Activated CD4-positive, alpha-beta T cell treated with anti-CD3 and anti-CD28 coated beads for 36 hours (primary cell): ENCODE data around the gene CCDC8. TPM values are rescaled to one million over a fixed set of nuclear protein-coding genes. Genes with fewer than 3 reads are reported as not detected.
A peak's percentile ranks its signal among the peaks of the same experiment; 100 is the strongest.
"Not testable (repeated sequence)": the region's sequence is repeated elsewhere in the genome, so short reads cannot be mapped to it uniquely, and the experiment has no call there.

Experiments
- ATAC-seq: fragments of 200-7000 bp; cut with Tn5 transposase; one replicate; pipeline ENCODE4 v1.10.0; 2021; ENCODE audit warnings: mild to moderate bottlenecking, moderate library complexity
- CTCF ChIA-PET: fragments of 350-600 bp; sonication (Branson Sonifier 250); formaldehyde crosslinking; loops from one replicate; lab custom pipeline; 2021; ENCODE audit warnings: antibody characterized with exemption; lab: Charles Lee
- POLR2A ChIA-PET: fragments of 350-600 bp; sonication (Branson Sonifier 250); formaldehyde crosslinking; loops from one replicate; lab custom pipeline; 2021; ENCODE audit warnings: antibody characterized with exemption, inconsistent platforms; lab: Charles Lee
- DNase-seq: peaks from one replicate; pipeline ENCODE4 v3.0.0-alpha.2; 2020
- H3K27ac Mint-ChIP-seq: one replicate; pipeline ENCODE4 v1.8.0; 2021; ENCODE audit warnings: mixed read lengths
- H3K27me3 Mint-ChIP-seq: one replicate; pipeline ENCODE4 v1.8.0; 2021; ENCODE audit warnings: mixed read lengths
- H3K36me3 Mint-ChIP-seq: one replicate; pipeline ENCODE4 v1.8.0; 2021; ENCODE audit warnings: low read depth, mixed read lengths
- H3K4me1 Mint-ChIP-seq: one replicate; pipeline ENCODE4 v1.8.0; 2021; ENCODE audit warnings: mixed read lengths
- H3K4me3 Mint-ChIP-seq: one replicate; pipeline ENCODE4 v1.8.0; 2021; ENCODE audit warnings: mild to moderate bottlenecking, moderate library complexity, mixed read lengths
- H3K9me3 Mint-ChIP-seq: one replicate; pipeline ENCODE4 v1.8.0; 2021; ENCODE audit warnings: low read depth, mixed read lengths
- intact Hi-C, 2 experiments: fragments of 100-400 bp; cut with DNase I in 1 of 2; cut with micrococcal nuclease in 1 of 2; formaldehyde crosslinking; loops; one replicate each; pipeline versions ENCODE4 v1.14.2 to v1.15.1; 2022 to 2024; cut with DNase I, micrococcal nuclease
- total RNA-seq, 2 experiments: library from RNA; stranded (reverse); gene quantifications; one replicate each; pipeline ENCODE4 v1.2.3, GENCODE V29; 2021

CCDC8 gene
- total RNA-seq, 2 experiments from 2014 or later = not detected

GRCh38 chr19:46376241-46377153 lies 36.9 kb downstream of the CCDC8 start:
- Mint-ChIP-seq H3K4me1 (peaks cover 9% of the 10 kb centered on the region), H3K4me3 (no peak overlapping the region), H3K36me3 (peaks cover 43% of the 10 kb centered on the region), H3K27ac (no peak overlapping the region), H3K9me3 (no peaks in the 10 kb centered on the region), H3K27me3 (no peaks in the 10 kb centered on the region)
- no peak for DNase-seq
- CTCF ChIA-PET = no interaction called here
- intact Hi-C loops = no loop called here
- POLR2A ChIA-PET = no interaction called here
- ATAC-seq = no peak

- peaks cover 16% of the 10 kb centered on the region for H3K4me1 Mint-ChIP-seq
- H3K27ac Mint-ChIP-seq, POLR2A ChIA-PET, H3K27me3 Mint-ChIP-seq, intact Hi-C loops, CTCF ChIA-PET, H3K4me3 Mint-ChIP-seq, DNase-seq, ATAC-seq, H3K9me3 Mint-ChIP-seq: not testable (repeated sequence)
- H3K36me3 Mint-ChIP-seq = peaks cover 35% of the 10 kb centered on the region
These were observed 37.8 kb downstream of the CCDC8 start for GRCh38 chr19:46375476-46376067.

- CTCF ChIA-PET = interaction anchor here (0.6 kb wide), 2 partner anchors 9 to 137 kb away, joined by 3 read pairs; no protein-coding TSS in a partner anchor
- H3K4me3 Mint-ChIP-seq = no peak overlapping the region
- ATAC-seq (no peak), DNase-seq (no peak)
- no peak overlapping the region for H3K27ac Mint-ChIP-seq
- intact Hi-C loops = no loop called here
- no peaks in the 10 kb centered on the region for H3K27me3 Mint-ChIP-seq
- H3K9me3 Mint-ChIP-seq = no peaks in the 10 kb centered on the region
- H3K36me3 Mint-ChIP-seq = peaks cover 31% of the 10 kb centered on the region
- peaks cover 19% of the 10 kb centered on the region for H3K4me1 Mint-ChIP-seq
- POLR2A ChIA-PET = interaction anchor here (0.6 kb wide), 1 partner anchor 339 kb away, joined by 3 read pairs; no protein-coding TSS in a partner anchor
These were observed 38.6 kb downstream of the CCDC8 start for GRCh38 chr19:46374536-46375475.

GRCh38 chr19:46373491-46374359 lies 39.6 kb downstream of the CCDC8 start:
- H3K4me3 Mint-ChIP-seq = no peak overlapping the region
- peaks cover 27% of the 10 kb centered on the region for H3K4me1 Mint-ChIP-seq
- CTCF ChIA-PET = interaction anchor here (0.6 kb wide), 1 partner anchor 10 kb away, joined by 3 read pairs; no protein-coding TSS in a partner anchor
- peaks cover 27% of the 10 kb centered on the region for H3K36me3 Mint-ChIP-seq
- POLR2A ChIA-PET = no interaction called here
- intact Hi-C loops = no loop called here
- no peaks in the 10 kb centered on the region for H3K27me3 Mint-ChIP-seq
- no peak overlapping the region for H3K27ac Mint-ChIP-seq
- H3K9me3 Mint-ChIP-seq = no peaks in the 10 kb centered on the region
- DNase-seq (no peak), ATAC-seq (no peak)

GRCh38 chr19:46372901-46373490 lies 40.4 kb downstream of the CCDC8 start:
- intact Hi-C loops = no loop called here
- Mint-ChIP-seq H3K9me3 (no peaks in the 10 kb centered on the region), H3K4me1 (peaks cover 28% of the 10 kb centered on the region), H3K27ac (no peak overlapping the region), H3K36me3 (peaks cover 23% of the 10 kb centered on the region), H3K27me3 (no peaks in the 10 kb centered on the region), H3K4me3 (no peak overlapping the region)
- ChIA-PET CTCF (interaction anchor here (0.6 kb wide), 1 partner anchor 419 kb away, joined by 3 read pairs; no protein-coding TSS in a partner anchor), POLR2A (no interaction called here)
- ATAC-seq (no peak), DNase-seq (no peak)

GRCh38 chr19:46371371-46371901 lies 41.9 kb downstream of the CCDC8 start:
- ATAC-seq (peak; percentile 75), DNase-seq (peak; percentile 46)
- H3K9me3 Mint-ChIP-seq = no peaks in the 10 kb centered on the region
- no peaks in the 10 kb centered on the region for H3K27me3 Mint-ChIP-seq
- H3K27ac Mint-ChIP-seq = peak overlapping the region; percentile 25
- intact Hi-C loops = no loop called here
- peaks cover 28% of the 10 kb centered on the region for H3K4me1 Mint-ChIP-seq
- H3K4me3 Mint-ChIP-seq = no peak overlapping the region
- POLR2A ChIA-PET = no interaction called here
- CTCF ChIA-PET = no interaction called here
- H3K36me3 Mint-ChIP-seq = peaks cover 10% of the 10 kb centered on the region

- Mint-ChIP-seq H3K4me1 (peaks cover 28% of the 10 kb centered on the region), H3K36me3 (peaks cover 3% of the 10 kb centered on the region), H3K27me3 (no peaks in the 10 kb centered on the region), H3K9me3 (no peaks in the 10 kb centered on the region), H3K27ac (no peak overlapping the region), H3K4me3 (no peak overlapping the region)
- ChIA-PET CTCF (interaction anchor here (0.6 to 1.5 kb wide), 7 partner anchors 14 to 632 kb away, joined by 3 to 5 read pairs (median 3); no protein-coding TSS in a partner anchor), POLR2A (interaction anchor here (1.0 kb wide), 1 partner anchor 15 kb away, joined by 3 read pairs; no protein-coding TSS in a partner anchor)
- DNase-seq (peak; percentile 45), ATAC-seq (peak; percentile 79)
- intact Hi-C loops = no loop called here
These were observed 43.5 kb downstream of the CCDC8 start for GRCh38 chr19:46369817-46370216.

- no peak overlapping the region for H3K4me3 Mint-ChIP-seq
- ChIA-PET CTCF (interaction anchor here (0.6 to 1.1 kb wide), 4 partner anchors 9 to 78 kb away, joined by 3 to 4 read pairs (median 3); no protein-coding TSS in a partner anchor), POLR2A (interaction anchor here (0.5 kb wide), 1 partner anchor 313 kb away, joined by 4 read pairs; no protein-coding TSS in a partner anchor)
- intact Hi-C loops = no loop called here
- peaks cover 12% of the 10 kb centered on the region for H3K36me3 Mint-ChIP-seq
- DNase-seq (no peak), ATAC-seq (no peak)
- H3K27me3 Mint-ChIP-seq = no peaks in the 10 kb centered on the region
- H3K27ac Mint-ChIP-seq = no peak overlapping the region
- H3K9me3 Mint-ChIP-seq = no peaks in the 10 kb centered on the region
- peaks cover 29% of the 10 kb centered on the region for H3K4me1 Mint-ChIP-seq
These were observed 45.2 kb downstream of the CCDC8 start for GRCh38 chr19:46368116-46368515.

GRCh38 chr19:46367426-46367825 lies 45.9 kb downstream of the CCDC8 start:
- no peaks in the 10 kb centered on the region for H3K9me3 Mint-ChIP-seq
- H3K27me3 Mint-ChIP-seq = no peaks in the 10 kb centered on the region
- H3K4me3 Mint-ChIP-seq = no peak overlapping the region
- intact Hi-C loops = no loop called here
- no peak for DNase-seq
- no peak for ATAC-seq
- ChIA-PET POLR2A (no interaction called here), CTCF (interaction anchor here (0.6 to 1.1 kb wide), 5 partner anchors 8 to 101 kb away, joined by 3 to 4 read pairs (median 3); no protein-coding TSS in a partner anchor)
- peaks cover 12% of the 10 kb centered on the region for H3K36me3 Mint-ChIP-seq
- H3K4me1 Mint-ChIP-seq = peaks cover 29% of the 10 kb centered on the region
- H3K27ac Mint-ChIP-seq = no peak overlapping the region
